Hair follicle dermal papilla cell (primary cell): ENCODE results near the gene TRNT1. TPM values are rescaled to one million over a fixed set of nuclear protein-coding genes. Genes with fewer than 3 reads are reported as not detected.

Experiments
- small RNA-seq: library from RNA; depleted of rRNA; stranded (forward); fragments of <200 nt; gene quantifications from one replicate; pipeline ENCODE3, GENCODE V24; 2012
- total RNA-seq: library from RNA; depleted of rRNA; stranded (reverse); fragments of >200 nt; gene quantifications from 2 replicates; pipeline ENCODE4 v1.2.3, GENCODE V29; 2012

Gene TRNT1
- total RNA-seq, result 17.4 and 28.6 TPM in 2 replicates

DNA sequence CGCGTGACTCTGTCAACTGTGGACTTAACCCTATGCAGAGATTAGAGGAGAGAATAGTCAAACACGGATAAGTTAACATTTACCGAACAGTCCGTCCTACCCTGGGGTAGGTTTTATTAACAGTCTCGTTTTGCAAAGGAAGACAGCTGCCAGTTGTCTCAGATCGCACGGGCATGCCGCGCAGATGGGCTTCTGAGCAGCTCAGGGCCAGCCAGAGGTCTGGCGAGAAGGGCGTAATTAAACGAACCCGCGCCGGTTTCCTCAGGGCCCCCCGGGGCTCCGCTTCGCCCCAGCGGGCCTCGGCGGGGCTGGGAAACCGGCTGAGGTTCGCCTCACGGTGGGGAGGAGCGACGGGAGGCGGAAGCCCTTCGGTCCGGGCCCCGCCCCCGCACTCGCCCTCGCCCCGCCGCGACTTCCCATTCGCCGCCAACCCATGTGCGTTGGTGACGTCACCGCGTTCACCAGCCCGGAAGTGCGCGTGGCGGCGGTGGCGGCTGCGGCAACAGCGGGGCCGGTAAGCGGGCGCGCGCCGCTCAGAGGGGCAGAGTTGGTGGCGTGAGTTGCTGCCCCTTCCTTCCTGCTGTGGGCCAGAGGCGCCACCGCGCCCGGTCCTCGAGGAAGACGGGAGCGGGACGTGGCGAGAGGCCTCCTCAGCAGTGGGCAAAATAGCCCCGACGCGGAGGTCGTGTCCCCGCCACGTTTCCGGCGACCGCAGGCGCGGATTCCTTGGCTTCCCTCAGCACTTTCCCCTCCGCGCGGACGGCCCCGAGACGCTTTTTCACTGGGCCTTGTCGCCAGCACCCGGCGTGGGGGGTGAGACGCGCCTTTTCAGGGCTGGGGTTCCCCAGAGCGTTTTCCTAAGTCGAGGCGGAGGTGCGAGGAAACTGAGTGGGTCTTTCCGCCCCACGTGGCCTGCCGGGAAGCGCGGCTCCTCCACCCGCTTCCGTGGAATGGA, at the start of gene TRNT1:
TSS of gene TRNT1 (plus strand) at position 464 of the 955 bp plus-strand sequence. CDS start 2,101 bp downstream, outside the sequence.

GRCh38 chr3:3110299-3110630, 16.5 kb upstream of the TRNT1 start, which contains the start of gene IL5RA:
Gene IL5RA, minus strand, starts transcription at chr3:3110374. Its CDS starts 5,390 bp downstream, at chr3:3104984.

GRCh38 chr3:3179407-3180094, 52.8 kb downstream of the TRNT1 start, which contains the start of gene CRBN:
Gene CRBN, minus strand, starts transcription at chr3:3179691. Its CDS starts 4 bp downstream, at chr3:3179687.

Small RNA genes within 50 kb of the gene (small RNA-seq; reads per million reads assigned to genes)
- gene RF00416, result not detected

Other genes with a start within 250 kb of the TRNT1 start
- gene IL5RA, start 16.6 kb upstream of the TRNT1 start, total RNA-seq, result not detected in 2 replicates
- 42.1 and 55.8 TPM in 2 replicates for gene CRBN, start 52.8 kb downstream of the TRNT1 start, total RNA-seq